NOMO-1 treated with DMSO at 0.1 percent for 48 hours (cell line): ENCODE data around the gene HAGHL.
"Not testable (repeated sequence)": the region's sequence is repeated elsewhere in the genome, so short reads cannot be mapped to it uniquely, and the experiment has no call there.

Experiments used
- DNase-seq: peaks from one replicate; lab custom pipeline; 2025; ENCODE audit not compliant: unreplicated experiment; lab: John Stamatoyannopoulos, UW

The HAGHL gene

DNA sequence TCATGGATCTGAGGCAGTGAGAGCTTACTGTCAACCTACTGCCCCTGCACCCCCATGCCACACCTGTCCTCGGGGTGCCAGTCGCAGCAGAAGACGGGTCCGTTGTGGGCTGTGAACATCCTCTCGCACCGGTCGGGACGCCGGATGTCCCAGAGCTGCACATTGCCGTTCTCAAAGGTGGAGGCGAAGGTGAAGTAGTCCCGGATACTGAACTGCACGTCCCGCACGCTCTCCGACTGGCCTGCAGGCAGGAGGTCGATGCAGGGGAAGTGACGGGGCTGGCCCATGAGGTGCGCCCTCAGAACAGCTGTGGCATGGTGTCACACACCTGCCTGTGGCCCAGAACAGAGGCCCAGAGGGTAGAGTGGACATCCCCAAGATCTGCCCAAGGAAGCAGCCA lies 39.4 kb upstream of the HAGHL start:
- no peak for DNase-seq

DNA sequence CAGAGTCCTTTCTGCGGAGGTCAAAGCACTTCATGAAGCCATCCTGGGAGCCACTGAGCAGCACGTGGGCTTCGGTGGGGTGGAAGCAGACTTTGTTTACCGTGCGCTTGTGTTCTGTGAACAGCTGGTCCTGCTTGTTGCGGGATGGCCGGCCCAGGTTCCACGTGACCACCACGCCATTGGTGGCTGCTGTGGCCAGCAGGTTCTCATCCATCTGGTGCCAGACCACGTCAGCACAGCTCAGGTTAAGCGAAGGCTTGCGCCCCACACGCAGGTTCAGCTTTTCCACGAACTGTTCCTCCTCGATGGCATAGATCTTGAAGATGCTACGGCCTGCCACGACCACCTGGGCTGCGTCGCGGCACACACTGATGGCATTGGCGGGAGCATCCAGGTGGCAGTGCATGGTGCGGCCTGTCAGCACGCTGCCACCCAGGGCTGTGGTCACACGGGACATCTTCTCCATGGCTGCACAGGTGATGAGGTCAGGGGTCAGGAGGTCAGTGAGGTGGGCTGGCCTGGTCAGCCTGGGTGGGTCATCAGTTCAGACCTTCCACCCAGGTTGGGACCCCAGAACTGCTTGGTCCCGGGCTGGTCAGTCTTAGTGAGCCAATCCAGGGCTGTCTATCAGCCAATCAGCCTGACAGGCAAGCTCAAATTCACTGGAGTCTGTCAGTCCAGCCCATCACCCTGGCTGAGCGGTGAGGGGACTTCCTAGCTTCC lies 37.6 kb upstream of the HAGHL start:
- no peak for DNase-seq

DNA sequence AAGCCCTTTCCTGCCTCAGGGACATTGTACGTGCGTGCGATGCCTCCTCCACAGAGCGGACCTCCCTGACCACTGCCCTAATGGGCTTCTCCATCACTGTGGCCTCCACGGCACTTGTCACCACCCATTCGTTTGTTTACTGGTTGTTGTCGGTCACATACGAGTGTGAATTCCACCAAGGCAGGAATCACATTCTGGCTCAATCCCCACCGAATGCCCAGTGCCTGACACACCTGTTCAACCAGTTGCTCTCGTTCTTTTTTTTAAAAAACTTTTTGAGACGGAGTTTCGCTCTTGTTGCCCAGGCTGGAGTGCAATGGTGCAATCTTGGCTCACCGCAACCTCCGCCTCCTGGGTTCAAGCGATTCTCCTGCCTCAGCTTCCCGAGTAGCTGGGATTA lies 35.7 kb upstream of the HAGHL start:
- DNase-seq = not testable (repeated sequence)

DNA sequence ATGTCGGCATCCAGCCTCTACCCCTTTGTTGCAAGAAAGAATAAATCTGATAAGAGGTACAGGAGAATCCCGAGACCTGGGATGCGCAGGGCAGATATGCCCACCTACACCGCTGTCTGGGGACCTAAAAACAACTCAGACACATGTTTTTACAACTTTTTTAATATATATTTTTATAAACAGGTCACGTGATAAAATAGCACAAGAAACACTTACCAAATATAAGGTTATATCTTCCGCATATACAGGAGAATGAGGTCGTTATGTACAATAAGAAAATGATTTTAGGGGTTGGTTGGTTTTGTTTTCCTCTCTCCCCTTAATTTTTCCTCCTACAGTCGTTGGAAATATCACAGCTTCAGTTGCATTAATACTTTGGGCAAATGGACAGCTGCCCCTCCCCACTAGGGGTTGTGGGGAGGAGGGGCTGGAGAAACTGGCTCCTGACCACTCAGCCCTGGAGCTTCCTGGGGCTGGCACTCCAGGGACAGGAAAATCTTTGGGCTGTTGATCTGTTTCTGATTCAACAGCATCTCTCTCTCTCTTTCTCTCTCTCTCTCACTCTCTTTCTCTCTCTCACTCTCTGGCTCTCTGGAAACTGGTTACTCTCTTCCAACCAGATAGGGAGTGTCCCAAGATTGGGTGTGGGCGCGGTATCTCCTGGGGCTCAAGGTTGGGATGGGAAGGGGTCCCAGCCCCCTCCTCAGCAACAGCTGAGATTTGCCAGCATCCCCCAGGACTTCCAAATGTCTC lies 34.4 kb upstream of the HAGHL start:
- no peak for DNase-seq

DNA sequence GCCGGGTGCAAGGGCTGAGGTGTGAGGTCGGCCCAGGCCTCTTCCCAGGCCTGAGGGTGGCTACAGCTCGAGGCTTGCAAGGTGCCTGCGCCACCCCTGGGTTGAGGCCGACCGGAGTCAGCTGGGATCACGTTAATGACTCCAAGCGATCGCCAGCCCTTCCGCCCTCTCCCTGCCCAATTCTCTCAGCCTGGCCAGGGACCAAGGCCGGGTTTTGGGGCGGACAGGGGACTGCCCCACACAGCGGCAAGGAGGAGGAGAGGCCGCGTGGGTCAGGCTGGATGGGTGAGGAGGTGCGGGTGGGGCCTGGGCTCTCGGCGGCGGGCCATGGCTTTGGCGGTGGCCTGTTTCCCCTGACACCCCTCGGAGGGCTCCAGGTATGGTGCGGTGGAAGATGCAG lies 33.5 kb upstream of the HAGHL start:
- no peak for DNase-seq

DNA sequence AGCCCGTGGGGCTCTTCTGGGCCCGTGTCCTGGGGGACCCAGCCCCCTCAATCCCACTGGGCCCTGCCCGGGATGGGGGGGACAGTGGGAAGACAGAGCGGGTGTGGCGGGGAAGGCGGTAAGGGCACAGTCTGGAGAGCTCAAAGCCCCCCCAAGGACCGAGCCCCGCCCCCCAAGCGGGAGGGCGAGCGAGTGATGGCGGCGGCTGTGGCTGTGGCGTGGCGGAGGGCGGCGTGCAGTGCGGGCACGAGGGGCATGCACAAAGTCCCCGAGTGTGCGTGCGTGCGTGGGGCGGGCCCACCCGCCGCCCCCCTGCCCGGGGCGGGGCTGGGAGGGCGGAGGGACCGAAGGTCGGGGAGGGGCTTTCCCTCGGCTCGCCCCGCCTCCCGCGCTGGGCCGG lies 33.1 kb upstream of the HAGHL start:
- no peak for DNase-seq

DNA sequence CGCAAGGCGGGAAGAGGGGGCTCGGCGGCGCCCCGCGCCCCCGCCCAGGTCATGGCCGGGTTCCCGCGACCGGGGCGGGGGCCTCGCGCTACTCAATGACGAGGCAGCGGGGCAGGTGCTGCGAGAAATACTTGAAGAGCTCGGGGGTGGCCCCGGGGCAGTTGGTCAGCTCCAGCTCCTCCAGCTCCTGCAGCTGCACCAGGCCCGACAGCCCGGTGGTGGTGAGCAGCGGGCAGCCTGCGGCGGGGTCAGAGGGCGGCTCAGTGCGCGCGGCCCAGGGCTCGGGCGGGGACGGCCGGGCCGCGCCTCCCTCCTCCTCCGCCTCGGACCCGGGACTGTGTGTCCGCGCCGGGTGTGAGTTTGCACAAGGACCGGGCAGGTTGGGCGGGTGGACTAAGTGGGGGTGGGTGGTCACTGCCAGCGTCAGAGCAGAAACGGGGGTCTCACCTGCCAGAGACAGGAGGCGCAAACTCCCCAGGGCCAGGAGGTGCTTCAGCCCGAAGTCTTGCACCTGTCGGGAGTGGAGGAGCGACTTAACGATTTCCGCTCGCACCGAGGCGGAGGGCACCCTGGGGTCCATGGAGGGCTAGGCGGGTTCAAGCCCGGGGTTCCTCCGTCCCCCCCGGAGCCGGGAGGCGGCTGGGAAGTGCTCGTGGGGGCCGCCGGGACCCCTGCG lies 32.6 kb upstream of the HAGHL start:
- no peak for DNase-seq

DNA sequence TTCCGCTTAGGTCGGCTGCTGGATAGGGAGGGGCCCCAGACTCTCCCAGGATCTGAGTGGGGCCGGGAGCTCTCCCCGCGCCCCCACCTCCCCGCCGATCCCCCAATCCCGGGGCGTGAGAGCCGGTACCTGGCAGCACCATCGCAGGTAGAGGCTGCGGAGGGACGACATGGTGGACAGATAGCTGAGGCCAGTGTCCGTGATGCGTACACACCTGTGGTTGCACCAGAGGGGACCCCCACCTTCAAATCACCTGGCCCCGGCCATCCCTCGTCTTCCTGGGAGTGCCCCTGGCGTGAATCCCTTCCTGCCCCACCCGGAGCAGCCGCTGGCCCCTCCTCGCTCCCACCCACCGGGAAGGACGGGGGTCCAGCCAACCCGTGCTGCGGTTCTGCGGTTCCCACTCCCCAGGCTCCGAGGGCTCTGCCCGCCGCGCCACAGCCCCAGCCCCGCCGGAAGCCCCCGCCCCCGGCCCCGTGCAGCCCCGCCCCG lies 32.0 kb upstream of the HAGHL start:
- DNase-seq = no peak

DNA sequence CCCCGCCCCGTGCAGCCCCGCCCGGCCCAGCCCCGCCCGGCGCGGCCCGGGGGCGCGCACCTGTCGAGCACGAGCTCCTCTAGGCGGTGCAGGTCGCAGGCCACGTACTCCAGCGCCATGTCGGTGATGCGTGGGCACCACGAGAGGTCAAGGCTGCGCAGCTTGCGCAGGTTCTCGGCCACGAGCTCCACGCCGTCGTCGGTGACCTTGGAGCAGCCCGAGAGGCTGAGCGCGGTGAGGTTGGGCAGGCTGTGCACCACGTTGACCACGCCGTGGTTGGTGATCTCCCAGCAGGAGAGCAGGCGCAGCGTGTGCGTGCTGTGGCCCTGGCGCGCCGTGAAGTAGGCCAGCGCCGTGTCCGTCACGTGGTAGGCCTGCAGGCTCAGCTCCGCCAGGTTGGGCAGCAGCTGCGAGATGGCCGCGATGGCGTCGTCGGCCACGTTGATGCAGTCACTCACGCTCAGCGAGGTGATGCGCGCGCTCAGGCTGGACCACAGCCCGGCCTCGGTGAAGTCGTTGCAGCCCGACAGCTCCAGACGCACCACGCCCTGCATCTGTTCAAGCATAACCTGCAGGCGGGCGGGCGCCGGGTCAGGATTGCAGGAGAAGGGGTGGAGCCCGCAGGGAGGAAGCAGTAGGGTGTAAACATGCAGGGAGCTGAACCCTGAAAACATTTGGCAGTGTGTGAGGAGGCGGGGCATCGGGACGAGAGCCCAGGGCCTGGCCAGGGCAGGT lies 31.4 kb upstream of the HAGHL start:
- DNase-seq = peak; percentile 44

DNA sequence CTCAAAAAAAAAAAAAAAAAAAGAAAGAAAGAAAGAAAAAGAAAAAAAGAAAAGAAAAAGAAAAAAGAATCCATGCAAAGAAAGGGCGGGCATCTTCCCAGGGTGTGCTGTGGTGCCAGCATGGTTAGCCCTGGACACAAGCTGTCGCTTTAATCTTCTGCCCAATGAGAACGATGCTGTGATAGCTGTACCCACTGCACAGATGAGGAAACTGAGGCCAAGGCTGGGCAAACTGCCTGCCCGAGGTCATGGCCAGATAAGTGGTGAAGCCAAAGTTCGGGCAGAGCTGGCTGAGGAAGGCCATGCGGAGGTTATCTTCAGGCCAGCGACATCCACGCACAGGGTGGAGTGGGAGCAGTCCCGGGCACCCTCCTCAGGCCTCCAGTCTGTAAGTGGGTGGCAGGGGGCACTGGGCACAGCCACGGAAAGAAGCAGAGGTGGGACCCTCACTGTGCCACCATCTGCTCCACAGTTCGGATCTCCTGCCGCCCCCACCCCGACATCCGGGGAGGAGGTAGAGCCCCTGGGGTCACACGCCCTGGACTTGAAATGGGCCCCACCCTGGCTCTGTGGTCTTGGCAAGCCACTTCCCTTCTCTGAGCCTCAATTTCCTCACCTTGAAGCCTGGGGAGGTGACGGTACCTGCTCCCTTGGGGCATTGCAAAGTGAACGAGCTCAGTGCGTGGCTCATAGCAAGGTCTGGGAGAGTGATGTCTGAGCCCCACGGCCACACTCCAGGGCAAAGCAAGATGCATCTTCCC lies 27.8 kb upstream of the HAGHL start:
- DNase-seq = no peak

DNA sequence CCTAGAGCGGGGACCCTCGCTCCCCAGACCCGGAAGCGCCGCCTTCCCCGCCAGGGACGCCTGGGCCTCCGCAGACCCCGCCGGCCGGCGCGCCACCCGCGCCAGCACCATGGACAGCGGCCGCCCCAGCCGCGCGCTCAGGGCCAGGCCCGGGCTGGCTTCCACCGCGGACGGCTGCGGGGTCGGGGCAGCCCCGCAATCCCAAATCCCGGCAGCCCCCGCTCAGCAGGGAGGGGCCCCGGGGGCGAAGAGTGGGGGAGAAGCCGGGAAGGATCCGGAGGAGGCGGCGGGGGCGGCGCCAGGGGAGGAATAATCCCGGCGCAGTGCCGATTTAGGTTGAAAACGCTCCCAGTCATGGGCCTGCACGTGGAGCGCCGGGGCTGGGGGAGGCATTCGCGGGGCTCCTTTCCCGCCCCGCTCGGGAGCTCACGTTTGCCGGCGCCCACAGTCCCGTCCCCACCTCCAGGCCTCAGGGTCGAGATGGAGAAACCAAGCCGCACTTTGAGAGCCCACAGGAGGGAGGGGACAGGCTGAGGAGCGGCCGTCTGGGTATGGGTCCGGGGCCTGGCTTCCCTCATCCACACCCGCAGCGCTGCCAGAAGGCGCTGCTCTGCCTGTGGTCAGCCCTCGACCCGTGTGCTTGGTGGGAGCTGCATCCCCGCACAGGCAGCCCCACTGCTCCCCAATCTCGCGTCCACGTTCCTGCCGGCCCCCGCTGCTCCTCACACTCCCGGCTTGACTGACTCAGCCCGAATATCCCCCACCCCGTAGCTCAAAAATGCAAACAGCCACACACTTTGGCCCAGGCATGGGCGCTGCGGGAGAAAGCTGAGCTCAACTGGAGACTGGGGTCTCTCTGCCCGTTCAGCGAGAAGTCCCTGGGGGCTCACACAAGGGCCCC lies 26.0 kb upstream of the HAGHL start:
- DNase-seq = no peak

DNA sequence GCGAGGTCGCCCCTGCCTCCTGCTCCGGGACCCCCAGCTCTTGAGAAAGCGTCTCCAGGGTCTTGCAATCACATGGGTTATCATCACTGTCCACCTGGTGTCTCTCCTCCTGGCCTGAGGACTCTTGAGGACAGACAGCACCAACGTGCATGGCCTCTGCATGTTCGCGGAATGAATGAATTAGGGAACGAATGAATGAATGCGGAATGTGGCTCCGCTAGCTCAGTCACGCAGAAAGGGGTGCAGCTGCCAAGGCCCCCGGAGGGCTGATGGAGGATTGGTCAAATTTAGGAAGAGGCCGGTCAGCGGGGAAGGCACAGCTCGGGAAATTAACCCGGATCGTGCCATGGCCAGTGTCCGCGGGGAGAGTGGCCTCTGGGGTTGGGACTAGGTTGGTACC lies 24.6 kb upstream of the HAGHL start:
- DNase-seq = no peak

DNA sequence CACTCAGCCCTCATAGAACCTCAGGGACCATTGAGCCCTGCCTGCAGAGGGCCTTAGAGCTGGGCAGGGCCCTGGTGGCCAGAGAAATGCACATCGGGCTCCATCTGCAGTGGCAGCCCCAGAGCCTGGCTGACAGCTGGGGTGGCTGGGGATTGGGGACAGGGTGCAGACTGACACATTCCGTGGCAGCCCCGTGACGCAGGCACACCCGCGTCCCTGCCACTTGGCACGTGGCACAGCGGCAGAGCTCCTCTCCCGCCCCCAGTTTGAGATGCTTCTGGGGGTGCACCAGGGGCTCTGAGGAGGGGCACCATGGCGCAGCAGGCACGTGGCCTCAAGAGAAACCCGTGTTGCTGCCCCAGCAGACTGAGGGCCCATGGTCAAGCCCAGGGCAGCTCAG lies 23.5 kb upstream of the HAGHL start:
- DNase-seq = no peak

DNA sequence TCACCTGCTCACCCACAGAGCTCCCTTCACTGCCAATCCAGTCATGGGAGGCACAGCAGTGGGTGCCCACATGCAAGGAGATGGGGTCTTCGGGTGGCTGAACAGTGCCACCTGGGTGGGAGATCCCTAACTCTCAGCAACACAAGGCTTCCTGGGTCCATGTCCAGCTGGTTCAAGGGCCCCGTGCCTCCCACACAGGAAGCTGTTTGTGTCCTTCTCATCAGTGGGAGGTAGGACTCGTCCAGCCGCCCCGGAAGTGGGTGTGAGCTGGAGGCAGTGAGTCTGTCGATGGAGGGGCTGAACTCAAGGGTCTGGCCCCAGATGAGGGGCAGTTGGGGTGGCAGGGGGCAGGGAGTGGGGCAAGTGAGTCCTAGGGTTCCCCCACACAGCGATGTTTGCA lies 22.9 kb upstream of the HAGHL start:
- no peak for DNase-seq

DNA sequence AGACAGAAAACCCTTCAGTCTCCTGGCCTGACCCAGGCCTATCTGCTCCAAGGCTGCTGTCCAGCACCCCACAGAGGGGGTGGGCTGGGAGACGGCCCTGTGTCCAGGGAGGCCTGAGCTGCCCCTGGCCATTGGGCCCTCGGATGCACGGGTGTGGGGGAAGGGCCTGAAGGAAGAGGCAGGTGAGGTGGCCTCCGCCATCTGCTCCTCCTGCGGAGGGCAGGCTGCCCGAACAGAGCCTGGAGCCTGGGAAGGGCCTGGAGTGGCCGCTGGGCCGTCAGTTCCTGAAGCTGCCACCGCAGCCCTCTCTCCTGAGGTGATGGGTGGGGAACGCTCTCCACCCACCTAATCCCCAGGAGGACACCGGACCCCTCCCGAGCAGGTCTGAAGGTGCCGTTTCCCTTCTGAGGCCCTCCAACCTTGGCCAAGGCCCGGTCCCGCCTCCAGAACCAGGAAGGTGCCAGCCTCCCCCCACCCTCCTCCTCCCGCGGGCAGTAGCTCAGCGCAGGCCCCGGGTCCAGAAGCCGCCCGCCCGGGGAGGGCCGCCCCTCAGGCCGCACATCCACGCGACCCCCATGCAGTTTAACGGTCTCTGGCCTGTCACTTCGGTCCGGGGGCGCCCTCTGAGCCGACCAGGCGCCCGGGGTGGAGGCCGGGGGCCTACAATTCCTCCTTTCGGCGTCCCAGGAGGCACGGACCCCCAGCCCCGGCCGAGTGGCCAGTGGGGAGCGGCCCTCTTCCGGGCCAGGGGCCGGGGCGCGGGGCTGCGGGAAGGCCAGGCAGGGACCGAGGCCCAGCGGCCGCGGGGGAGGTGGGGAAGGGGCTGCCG lies 22.1 kb upstream of the HAGHL start:
- no peak for DNase-seq

DNA sequence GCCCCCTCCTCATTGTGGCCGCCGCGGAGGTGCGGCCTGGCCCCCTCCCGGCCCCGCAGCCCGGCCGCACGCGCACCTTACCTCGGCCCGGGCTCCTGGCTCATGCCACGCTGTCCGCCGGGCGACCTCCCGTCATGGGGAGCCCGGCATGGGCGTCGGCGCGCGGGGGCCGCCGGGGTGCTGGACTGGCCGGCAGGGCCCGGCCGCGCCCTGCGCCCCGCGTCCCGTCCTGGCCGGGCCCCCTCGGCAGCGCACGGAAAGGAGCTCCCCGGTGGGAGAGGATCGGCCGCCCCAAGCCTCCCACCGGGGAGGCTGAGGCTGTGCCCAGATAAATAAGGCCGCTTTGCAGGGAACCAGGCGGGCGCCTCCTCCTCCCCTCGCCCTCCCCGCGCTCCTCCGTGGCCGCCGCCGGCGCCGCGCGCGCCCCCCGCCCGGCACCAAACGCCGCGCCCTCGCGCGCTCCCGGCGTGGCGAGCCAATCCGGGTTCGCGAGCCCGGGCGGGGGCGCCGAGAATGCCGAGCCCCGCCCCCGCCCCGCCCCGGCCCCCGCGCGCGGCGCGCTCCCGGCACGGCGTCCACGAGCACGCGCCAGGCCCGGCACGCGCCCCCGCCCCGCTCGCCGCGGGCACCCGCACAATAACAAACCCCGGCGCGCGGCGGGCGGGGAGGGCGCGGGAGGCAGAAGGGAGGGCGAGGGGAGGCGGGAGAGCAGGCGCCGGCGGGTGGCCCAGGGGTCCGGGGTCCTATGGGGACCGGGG lies 21.3 kb upstream of the HAGHL start, which contains the start of gene FBXL16:
Gene FBXL16 (minus strand): TSS at position 371 of the 758 bp plus-strand sequence. CDS start 8,396 bp downstream, outside the sequence.
- no peak for DNase-seq

DNA sequence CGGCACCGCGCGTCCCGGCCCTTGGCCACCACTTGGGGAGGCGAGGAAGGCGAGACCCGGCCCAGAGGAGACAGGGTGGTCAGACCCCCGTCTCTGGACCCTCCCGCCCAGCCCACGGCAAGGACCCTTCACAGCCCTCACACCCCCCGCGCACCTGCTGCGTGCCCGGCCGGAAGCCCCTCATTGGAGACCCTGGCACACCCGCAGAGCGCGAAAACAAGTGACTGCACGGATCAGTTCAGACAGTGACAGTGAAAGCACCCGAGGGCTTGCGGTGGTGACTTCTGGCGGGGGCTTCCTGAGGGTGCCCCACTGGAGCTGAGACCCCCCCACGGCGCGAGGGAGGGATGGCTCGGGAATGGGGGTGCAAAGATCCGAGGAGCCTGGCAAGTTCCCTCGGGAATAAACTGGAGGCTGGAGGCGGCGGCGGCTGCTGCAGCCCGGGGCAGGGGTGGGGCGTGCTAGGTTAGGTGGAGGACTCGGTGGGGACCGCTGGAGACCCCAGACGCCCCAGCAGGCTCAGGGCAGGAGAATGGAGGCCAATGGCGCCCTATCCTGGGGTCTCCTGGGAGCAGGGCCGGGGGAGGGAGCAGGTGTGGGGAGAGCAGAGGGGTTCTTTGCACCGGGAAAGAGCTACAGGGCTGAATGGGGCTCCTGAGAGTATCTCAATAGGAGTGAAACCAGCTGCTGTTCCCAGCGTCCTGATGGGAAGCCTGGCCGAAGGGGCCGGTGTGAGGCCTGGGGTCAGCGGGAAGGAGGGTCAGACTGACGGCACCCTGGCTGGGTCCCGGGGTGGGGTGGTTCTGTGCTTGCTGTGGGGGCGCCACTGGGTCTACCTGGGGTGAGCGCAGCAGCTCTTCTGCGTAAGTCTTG lies 20.5 kb upstream of the HAGHL start:
- DNase-seq = no peak
